HG02852 (cell line): ENCODE data around the gene RBM26.

Experiments used
- ATAC-seq: cut with Tn5 transposase; IDR thresholded peaks from one replicate; pipeline ENCODE4 v1.9.1; 2021; ENCODE audit warnings: mild to moderate bottlenecking, moderate library complexity; ENCODE audit not compliant: unreplicated experiment

The RBM26 gene

GRCh38 chr13:79341202-79341601 is 64.9 kb downstream of the RBM26 start:
- ATAC-seq = no peak

GRCh38 chr13:79340490-79340889 is 65.6 kb downstream of the RBM26 start:
- ATAC-seq = no peak

- no peak for ATAC-seq
Observed at GRCh38 chr13:79338343-79338742, 67.7 kb downstream of the RBM26 start.

GRCh38 chr13:79336966-79337365 is 69.1 kb downstream of the RBM26 start:
- ATAC-seq = no peak

GRCh38 chr13:79328510-79328909 is 77.5 kb downstream of the RBM26 start:
- ATAC-seq = no peak

GRCh38 chr13:79320433-79320832 is 85.6 kb downstream of the RBM26 start:
- no peak for ATAC-seq

GRCh38 chr13:79318664-79319063 is 87.4 kb downstream of the RBM26 start:
- ATAC-seq = no peak

GRCh38 chr13:79317856-79318255 is 88.2 kb downstream of the RBM26 start:
- ATAC-seq = no peak

GRCh38 chr13:79314652-79315051 is 91.4 kb downstream of the RBM26 start:
- no peak for ATAC-seq

GRCh38 chr13:79312340-79312855 is 93.7 kb downstream of the RBM26 start:
- no peak for ATAC-seq

- ATAC-seq = no peak
Observed at GRCh38 chr13:79311386-79311785, 94.7 kb downstream of the RBM26 start.

- ATAC-seq = no peak
Observed at GRCh38 chr13:79309690-79310089, 96.4 kb downstream of the RBM26 start.

GRCh38 chr13:79307866-79308298 is 98.2 kb downstream of the RBM26 start:
- peak; percentile 93 for ATAC-seq

- ATAC-seq = no peak
Observed at GRCh38 chr13:79307433-79307861, 98.6 kb downstream of the RBM26 start.

- ATAC-seq = no peak
Observed at GRCh38 chr13:79306650-79307049, 99.4 kb downstream of the RBM26 start.

GRCh38 chr13:79297128-79297527 is 108.9 kb downstream of the RBM26 start:
- peak; percentile 78 for ATAC-seq

- ATAC-seq = no peak
Observed at GRCh38 chr13:79295906-79296706, 109.9 kb downstream of the RBM26 start.

- ATAC-seq = no peak
Observed at GRCh38 chr13:79290595-79291244, 115.3 kb downstream of the RBM26 start.

- no peak for ATAC-seq
Observed at GRCh38 chr13:79289571-79289970, 116.5 kb downstream of the RBM26 start.

- no peak for ATAC-seq
Observed at GRCh38 chr13:79287939-79288795, 117.9 kb downstream of the RBM26 start.

- ATAC-seq = no peak
Observed at GRCh38 chr13:79285159-79285558, 120.9 kb downstream of the RBM26 start.
